ENCODE results near the gene USP10.

DNA sequence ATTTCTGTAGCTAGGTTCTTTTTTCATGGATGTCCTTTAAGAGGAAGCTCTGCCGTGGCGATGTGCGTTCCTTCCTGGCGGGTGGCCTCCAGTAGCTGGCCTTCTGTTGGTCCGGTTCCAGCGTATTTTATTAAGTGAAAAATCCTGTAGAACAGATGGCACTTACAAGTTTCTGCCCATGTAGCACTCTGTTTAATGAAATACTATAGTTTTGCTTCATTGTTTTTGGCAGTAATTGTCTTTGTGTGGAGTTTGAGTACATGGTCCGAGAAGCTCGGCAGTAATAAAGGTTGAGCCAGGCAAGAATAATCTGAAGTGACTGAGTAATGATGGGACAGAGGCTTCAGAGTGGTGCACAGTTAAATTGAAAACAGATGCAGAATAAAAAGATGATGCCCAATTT is 20.4 kb downstream of the USP10 start:
- TF ChIP-seq, protein P1, sequence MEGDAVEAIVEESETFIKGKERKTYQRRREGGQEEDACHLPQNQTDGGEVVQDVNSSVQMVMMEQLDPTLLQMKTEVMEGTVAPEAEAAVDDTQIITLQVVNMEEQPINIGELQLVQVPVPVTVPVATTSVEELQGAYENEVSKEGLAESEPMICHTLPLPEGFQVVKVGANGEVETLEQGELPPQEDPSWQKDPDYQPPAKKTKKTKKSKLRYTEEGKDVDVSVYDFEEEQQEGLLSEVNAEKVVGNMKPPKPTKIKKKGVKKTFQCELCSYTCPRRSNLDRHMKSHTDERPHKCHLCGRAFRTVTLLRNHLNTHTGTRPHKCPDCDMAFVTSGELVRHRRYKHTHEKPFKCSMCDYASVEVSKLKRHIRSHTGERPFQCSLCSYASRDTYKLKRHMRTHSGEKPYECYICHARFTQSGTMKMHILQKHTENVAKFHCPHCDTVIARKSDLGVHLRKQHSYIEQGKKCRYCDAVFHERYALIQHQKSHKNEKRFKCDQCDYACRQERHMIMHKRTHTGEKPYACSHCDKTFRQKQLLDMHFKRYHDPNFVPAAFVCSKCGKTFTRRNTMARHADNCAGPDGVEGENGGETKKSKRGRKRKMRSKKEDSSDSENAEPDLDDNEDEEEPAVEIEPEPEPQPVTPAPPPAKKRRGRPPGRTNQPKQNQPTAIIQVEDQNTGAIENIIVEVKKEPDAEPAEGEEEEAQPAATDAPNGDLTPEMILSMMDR (IDR thresholded peaks at IDR 0.05) = no peak
- no peak for TF ChIP-seq POLR2A (IDR thresholded peaks at IDR 0.05)
